Activated CD4-positive, alpha-beta T cell treated with anti-CD3 and anti-CD28 coated beads, Interleukin-2, Interleukin-4, amounts not matched to agents 100 ng/mL and 50 ng/mL, durations not matched to agents 16 hours and 8 hours (primary cell): ENCODE data around the gene DCC.

Experiments
- DNase-seq: peaks from one replicate; pipeline ENCODE4 v3.0.0-alpha.2; 2020; ENCODE audit warnings: low spot score

The DCC gene

GRCh38 chr18:52510139-52510538 lies 170.1 kb downstream of the DCC start:
- no peak for DNase-seq

GRCh38 chr18:52518086-52518485 lies 178.1 kb downstream of the DCC start:
- DNase-seq = no peak

- no peak for DNase-seq
Measured at GRCh38 chr18:52519021-52519420, 179.0 kb downstream of the DCC start.

GRCh38 chr18:52523566-52523965 lies 183.6 kb downstream of the DCC start:
- DNase-seq = no peak

- no peak for DNase-seq
Measured at GRCh38 chr18:52531836-52532235, 191.8 kb downstream of the DCC start.

- DNase-seq = no peak
Measured at GRCh38 chr18:52536039-52536438, 196.0 kb downstream of the DCC start.

- no peak for DNase-seq
Measured at GRCh38 chr18:52537261-52537660, 197.3 kb downstream of the DCC start.

GRCh38 chr18:52541056-52541455 lies 201.1 kb downstream of the DCC start:
- DNase-seq = no peak

GRCh38 chr18:52544086-52544485 lies 204.1 kb downstream of the DCC start:
- DNase-seq = no peak

GRCh38 chr18:52546686-52547346 lies 206.8 kb downstream of the DCC start:
- no peak for DNase-seq

GRCh38 chr18:52553441-52553840 lies 213.4 kb downstream of the DCC start:
- no peak for DNase-seq

- DNase-seq = no peak
Measured at GRCh38 chr18:52554180-52554579, 214.2 kb downstream of the DCC start.

- DNase-seq = no peak
Measured at GRCh38 chr18:52567360-52567759, 227.4 kb downstream of the DCC start.

GRCh38 chr18:52569492-52569891 lies 229.5 kb downstream of the DCC start:
- DNase-seq = no peak

GRCh38 chr18:52570975-52571374 lies 231.0 kb downstream of the DCC start:
- no peak for DNase-seq

GRCh38 chr18:52572036-52573000 lies 232.3 kb downstream of the DCC start:
- no peak for DNase-seq

GRCh38 chr18:52577795-52578194 lies 237.8 kb downstream of the DCC start:
- no peak for DNase-seq

- DNase-seq = no peak
Measured at GRCh38 chr18:52582061-52582460, 242.1 kb downstream of the DCC start.

GRCh38 chr18:52582516-52582915 lies 242.5 kb downstream of the DCC start:
- DNase-seq = no peak

- DNase-seq = no peak
Measured at GRCh38 chr18:52588931-52589330, 248.9 kb downstream of the DCC start.

GRCh38 chr18:52596748-52597435 lies 256.9 kb downstream of the DCC start:
- no peak for DNase-seq

GRCh38 chr18:52598921-52599320 lies 258.9 kb downstream of the DCC start:
- DNase-seq = no peak

GRCh38 chr18:52602820-52603219 lies 262.8 kb downstream of the DCC start:
- DNase-seq = no peak
